ENCODE results near the gene APOM.

DNA sequence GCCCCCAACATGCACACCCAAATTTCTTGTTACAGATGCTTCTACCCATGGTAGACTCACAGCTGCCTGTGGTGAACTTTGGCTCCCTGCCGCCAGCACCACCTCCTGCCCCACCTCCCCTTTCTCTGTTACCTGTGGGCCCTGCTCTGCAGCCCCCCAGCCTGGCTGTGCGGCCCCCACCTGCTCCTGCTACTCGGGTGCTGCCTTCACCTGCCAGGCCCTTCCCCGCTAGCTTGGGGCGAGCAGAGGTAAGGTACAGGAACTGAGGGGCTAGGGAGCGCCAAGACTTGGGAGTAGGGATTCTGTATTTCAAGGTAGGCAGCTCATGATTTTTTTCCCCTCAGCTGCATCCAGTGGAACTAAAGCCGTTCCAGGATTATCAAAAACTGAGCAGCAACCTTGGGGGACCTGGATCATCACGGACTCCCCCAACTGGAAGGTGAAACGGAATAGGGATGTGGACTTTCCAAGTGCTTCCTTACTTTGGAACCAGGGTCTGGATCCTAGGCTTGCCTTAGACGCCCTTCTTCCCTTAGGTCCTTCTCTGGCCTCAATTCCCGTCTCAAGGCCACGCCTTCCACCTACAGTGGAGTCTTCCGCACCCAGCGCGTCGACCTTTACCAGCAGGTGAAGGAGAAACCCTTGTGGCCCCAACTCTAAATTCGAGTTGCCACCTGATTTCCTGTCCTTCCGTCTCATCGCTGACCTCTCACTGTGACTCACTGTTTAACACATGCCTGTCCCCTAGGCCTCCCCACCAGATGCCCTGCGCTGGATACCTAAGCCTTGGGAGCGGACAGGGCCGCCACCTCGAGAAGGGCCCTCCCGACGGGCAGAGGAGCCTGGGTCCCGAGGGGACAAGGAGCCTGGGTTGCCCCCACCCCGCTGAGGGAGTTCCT, 18.7 kb upstream of the APOM start:
- TF ChIP-seq, protein P1, sequence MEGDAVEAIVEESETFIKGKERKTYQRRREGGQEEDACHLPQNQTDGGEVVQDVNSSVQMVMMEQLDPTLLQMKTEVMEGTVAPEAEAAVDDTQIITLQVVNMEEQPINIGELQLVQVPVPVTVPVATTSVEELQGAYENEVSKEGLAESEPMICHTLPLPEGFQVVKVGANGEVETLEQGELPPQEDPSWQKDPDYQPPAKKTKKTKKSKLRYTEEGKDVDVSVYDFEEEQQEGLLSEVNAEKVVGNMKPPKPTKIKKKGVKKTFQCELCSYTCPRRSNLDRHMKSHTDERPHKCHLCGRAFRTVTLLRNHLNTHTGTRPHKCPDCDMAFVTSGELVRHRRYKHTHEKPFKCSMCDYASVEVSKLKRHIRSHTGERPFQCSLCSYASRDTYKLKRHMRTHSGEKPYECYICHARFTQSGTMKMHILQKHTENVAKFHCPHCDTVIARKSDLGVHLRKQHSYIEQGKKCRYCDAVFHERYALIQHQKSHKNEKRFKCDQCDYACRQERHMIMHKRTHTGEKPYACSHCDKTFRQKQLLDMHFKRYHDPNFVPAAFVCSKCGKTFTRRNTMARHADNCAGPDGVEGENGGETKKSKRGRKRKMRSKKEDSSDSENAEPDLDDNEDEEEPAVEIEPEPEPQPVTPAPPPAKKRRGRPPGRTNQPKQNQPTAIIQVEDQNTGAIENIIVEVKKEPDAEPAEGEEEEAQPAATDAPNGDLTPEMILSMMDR (IDR thresholded peaks at IDR 0.05; ENCODE audit: low read length) = no peak
- no peak for TF ChIP-seq EZH2 (IDR thresholded peaks at IDR 0.05; ENCODE audit: borderline replicate concordance, low read length)
